ENCODE data around the gene C1orf185. TPM values are rescaled to one million over a fixed set of nuclear protein-coding genes. Genes with fewer than 3 reads are reported as not detected.

Gene C1orf185
- polyA plus RNA-seq, 3 donors from 2014 or later: not detected

Other genes starting within 250 kb of the C1orf185 start
- 10 to 100 TPM; 31.1 to 49.8 (median 44.0) TPM for gene FAF1, start 142.0 kb upstream of the C1orf185 start, polyA plus RNA-seq
- 10 to 100 TPM; 12.7 to 22.8 (median 18.2) TPM for gene CDKN2C, start 132.0 kb upstream of the C1orf185 start, polyA plus RNA-seq
- gene RNF11, start 134.0 kb downstream of the C1orf185 start, polyA plus RNA-seq: 10 to 100 TPM; 32.7 to 52.4 (median 38.0) TPM
- gene TTC39A, start 228.3 kb downstream of the C1orf185 start, polyA plus RNA-seq: not detected